Testis (tissue), 2 donors: ENCODE results near the gene VDR.

Source experiments
- POLR2A ChIP-seq: fragments of 450-650 bp; IDR thresholded peaks from one replicate; pipeline ENCODE4 v1.6.1; 2017; ENCODE audit warnings: antibody characterized with exemption, mild to moderate bottlenecking, moderate library complexity
- TF ChIP-seq, protein P1 (sequence below), 3 experiments: fragments of 450-650 bp in 2 of 3; fragments of 200-600 bp in 1 of 3; sonication (generic) in 1 of 3; IDR thresholded peaks; one replicate each; pipeline ENCODE4 v1.5.1; 2016 to 2019; ENCODE audit warnings: antibody characterized with exemption in 3 of 3, mild to moderate bottlenecking in 2 of 3, moderate library complexity in 1 of 3

DNA sequence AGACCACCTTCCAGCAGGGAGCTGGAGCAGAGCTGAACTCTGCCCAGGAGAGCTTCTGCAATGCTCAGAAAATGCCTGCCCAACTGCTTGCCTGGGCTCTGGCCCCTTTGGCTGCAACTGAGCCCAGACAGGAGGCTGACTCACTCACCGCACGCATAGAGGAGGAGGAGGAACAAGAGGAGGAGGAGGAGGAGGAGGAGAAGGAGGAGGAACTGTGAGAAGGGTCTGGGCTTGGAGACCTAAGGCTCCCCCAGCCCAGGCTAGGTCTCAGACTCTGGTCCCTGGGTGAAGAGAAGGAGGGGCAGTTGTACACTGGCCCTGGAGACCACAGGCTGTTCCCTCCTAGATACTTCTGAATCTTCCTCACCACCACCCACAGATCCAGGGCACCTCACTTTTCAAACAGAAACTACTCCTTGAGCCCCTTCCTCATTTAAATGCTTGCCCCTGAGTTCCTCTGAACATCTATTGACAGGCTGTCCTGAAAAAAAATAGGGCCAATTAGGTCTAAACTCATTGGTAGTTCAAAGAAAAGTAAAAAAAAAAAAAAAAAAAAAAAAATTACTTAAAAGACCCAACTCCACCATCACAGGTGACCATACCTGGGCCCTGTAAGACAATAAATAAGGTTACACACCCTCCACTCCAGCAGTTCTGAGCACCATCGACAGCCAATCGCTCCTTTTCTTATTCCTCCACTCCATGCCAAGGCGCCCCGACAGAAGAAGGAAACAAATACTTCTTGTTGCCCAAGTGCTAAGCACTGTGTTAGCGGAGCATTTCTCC, 674 bp downstream of the VDR start:
- TF ChIP-seq, protein P1, sequence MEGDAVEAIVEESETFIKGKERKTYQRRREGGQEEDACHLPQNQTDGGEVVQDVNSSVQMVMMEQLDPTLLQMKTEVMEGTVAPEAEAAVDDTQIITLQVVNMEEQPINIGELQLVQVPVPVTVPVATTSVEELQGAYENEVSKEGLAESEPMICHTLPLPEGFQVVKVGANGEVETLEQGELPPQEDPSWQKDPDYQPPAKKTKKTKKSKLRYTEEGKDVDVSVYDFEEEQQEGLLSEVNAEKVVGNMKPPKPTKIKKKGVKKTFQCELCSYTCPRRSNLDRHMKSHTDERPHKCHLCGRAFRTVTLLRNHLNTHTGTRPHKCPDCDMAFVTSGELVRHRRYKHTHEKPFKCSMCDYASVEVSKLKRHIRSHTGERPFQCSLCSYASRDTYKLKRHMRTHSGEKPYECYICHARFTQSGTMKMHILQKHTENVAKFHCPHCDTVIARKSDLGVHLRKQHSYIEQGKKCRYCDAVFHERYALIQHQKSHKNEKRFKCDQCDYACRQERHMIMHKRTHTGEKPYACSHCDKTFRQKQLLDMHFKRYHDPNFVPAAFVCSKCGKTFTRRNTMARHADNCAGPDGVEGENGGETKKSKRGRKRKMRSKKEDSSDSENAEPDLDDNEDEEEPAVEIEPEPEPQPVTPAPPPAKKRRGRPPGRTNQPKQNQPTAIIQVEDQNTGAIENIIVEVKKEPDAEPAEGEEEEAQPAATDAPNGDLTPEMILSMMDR (IDR thresholded peaks at IDR 0.05): peak in 1 of 3 experiments; percentile 6
- TF ChIP-seq POLR2A: no peak
